ENCODE data around the gene PLEKHF1.

Gene PLEKHF1

DNA sequence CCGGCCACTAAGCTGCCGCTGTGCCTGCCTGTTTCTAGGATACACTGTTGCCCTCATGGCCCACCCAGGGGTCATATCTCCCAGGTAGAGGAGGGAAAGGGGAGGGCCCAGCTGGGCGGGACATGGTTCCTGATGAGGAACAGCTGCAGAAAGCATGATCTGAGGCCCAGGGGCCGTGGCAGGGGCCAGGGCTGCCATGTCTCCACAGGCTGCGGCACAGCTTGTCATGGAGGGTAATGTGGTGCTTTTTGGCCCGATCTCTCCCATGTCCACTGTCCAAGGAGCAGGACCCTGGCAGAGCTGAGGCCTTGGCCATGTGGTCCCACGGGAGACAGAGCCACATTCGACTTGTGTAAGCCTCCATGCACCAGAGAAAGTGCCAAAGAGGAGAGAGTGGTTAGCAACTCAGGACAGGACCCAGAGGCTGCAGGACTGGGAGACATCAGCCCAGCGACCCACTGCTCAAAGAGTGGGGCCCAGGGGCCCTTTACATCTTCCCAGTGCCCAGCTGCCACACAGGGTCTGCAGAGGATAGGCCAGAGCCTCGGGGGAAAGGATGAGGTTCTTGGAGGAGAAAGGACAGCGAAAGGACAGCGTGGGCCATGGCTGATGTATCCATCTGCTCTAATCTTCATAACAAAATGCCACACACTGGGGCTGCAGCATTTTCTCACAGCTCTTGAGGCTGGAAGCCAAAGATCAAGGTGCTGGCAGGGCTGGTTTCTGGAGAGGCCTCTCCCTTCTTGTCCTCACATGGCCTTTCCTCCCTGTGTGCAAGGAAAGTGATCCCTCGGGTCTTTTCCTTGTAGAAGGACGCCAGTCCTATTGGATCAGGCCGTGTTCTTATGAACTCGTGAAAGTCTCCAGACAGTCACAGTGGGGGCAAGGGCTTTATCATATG is 47.6 kb upstream of the PLEKHF1 start:
- DNase-seq, result no peak
- no peak overlapping the region for H3K9ac ChIP-seq (ENCODE audit: low read length)

DNA sequence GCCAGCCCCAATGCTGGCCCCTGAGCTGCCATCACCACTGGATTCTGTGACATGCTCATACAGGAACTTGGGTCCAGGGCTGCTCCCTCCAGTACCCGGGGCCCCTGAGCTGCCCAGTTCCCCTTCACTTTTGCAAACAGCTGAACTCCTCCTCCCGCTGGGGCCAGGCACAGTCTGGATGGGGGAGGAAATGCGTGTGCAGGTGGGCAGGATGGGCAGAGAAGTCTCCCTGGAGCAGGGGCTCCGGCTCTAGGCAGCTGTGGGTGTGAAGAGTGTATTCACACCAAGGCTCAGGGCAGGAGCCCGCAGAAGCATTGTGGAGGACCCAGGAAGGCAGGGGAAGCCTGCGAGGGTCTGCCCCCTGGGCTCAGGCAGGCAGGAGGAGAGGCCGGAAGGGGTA is 46.8 kb upstream of the PLEKHF1 start:
- TF ChIP-seq, protein P1, sequence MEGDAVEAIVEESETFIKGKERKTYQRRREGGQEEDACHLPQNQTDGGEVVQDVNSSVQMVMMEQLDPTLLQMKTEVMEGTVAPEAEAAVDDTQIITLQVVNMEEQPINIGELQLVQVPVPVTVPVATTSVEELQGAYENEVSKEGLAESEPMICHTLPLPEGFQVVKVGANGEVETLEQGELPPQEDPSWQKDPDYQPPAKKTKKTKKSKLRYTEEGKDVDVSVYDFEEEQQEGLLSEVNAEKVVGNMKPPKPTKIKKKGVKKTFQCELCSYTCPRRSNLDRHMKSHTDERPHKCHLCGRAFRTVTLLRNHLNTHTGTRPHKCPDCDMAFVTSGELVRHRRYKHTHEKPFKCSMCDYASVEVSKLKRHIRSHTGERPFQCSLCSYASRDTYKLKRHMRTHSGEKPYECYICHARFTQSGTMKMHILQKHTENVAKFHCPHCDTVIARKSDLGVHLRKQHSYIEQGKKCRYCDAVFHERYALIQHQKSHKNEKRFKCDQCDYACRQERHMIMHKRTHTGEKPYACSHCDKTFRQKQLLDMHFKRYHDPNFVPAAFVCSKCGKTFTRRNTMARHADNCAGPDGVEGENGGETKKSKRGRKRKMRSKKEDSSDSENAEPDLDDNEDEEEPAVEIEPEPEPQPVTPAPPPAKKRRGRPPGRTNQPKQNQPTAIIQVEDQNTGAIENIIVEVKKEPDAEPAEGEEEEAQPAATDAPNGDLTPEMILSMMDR (IDR thresholded peaks at IDR 0.05; ENCODE audit: low read length), result no peak
- no peak for TF ChIP-seq EZH2phosphoT487 (IDR thresholded peaks at IDR 0.05; ENCODE audit: low read length)
- TF ChIP-seq EZH2 (optimal IDR thresholded peaks at IDR 0.05; ENCODE audit: low read depth, low read length), result no peak
- Histone ChIP-seq H3K4me3 (ENCODE audit: low read length) (no peak overlapping the region), H3K9ac (ENCODE audit: low read length) (no peak overlapping the region), H3K9me3 (replicated peaks; ENCODE audit: insufficient read depth, low read length) (no peaks in the 10 kb centered on the region), H3K79me2 (ENCODE audit: low read length) (no peaks in the 10 kb centered on the region), H4K20me1 (ENCODE audit: insufficient read depth, low read length) (no peaks in the 10 kb centered on the region), H3K27me3 (replicated peaks; ENCODE audit: insufficient read depth, low read length) (peaks cover 9% of the 10 kb centered on the region; the same call in 1 of the 2 replicates), H3K27ac (ENCODE audit: low read length) (no peak overlapping the region), H3K36me3 (replicated peaks; ENCODE audit: insufficient read depth, low read length) (no peaks in the 10 kb centered on the region; the same call in 1 of the 2 replicates), H3K9me2 (replicated peaks; ENCODE audit: insufficient read depth, low read length) (no peaks in the 10 kb centered on the region), H2AFZ (ENCODE audit: low read length) (no peak overlapping the region), H3K4me1 (ENCODE audit: low read length) (no peaks in the 10 kb centered on the region), H3F3A (ENCODE audit: insufficient read depth, low read length) (no peaks in the 10 kb centered on the region), H3K4me2 (ENCODE audit: low read depth, low read length) (no peak overlapping the region)
- no peak for DNase-seq

More for the DNA sequence above, 47.6 kb upstream of the PLEKHF1 start:
- H3K4me1 ChIP-seq (ENCODE audit: low read length), result no peaks in the 10 kb centered on the region
- H3K4me2 ChIP-seq (ENCODE audit: low read depth, low read length), result no peak overlapping the region
- H3K79me2 ChIP-seq (ENCODE audit: low read length), result no peaks in the 10 kb centered on the region
- H4K20me1 ChIP-seq (ENCODE audit: insufficient read depth, low read length), result no peaks in the 10 kb centered on the region
- H3K27me3 ChIP-seq (replicated peaks; ENCODE audit: insufficient read depth, low read length), result peaks cover 9% of the 10 kb centered on the region; the same call in 1 of the 2 replicates
- H2AFZ ChIP-seq (ENCODE audit: low read length), result no peak overlapping the region
- H3K9me3 ChIP-seq (replicated peaks; ENCODE audit: insufficient read depth, low read length), result no peaks in the 10 kb centered on the region
- no peak overlapping the region for H3K4me3 ChIP-seq (ENCODE audit: low read length)
- TF ChIP-seq EZH2 (optimal IDR thresholded peaks at IDR 0.05; ENCODE audit: low read depth, low read length) (no peak), EZH2phosphoT487 (IDR thresholded peaks at IDR 0.05; ENCODE audit: low read length) (no peak)
- TF ChIP-seq, protein P1 (IDR thresholded peaks at IDR 0.05; ENCODE audit: low read length), result no peak
- H3K27ac ChIP-seq (ENCODE audit: low read length), result no peak overlapping the region
- H3K36me3 ChIP-seq (replicated peaks; ENCODE audit: insufficient read depth, low read length), result no peaks in the 10 kb centered on the region; the same call in 1 of the 2 replicates
- no peaks in the 10 kb centered on the region for H3K9me2 ChIP-seq (replicated peaks; ENCODE audit: insufficient read depth, low read length)
- no peaks in the 10 kb centered on the region for H3F3A ChIP-seq (ENCODE audit: insufficient read depth, low read length)

- H2AFZ ChIP-seq (ENCODE audit: low read length), result no peak overlapping the region
- no peaks in the 10 kb centered on the region for H4K20me1 ChIP-seq (ENCODE audit: insufficient read depth, low read length)
- peaks cover 9% of the 10 kb centered on the region; the same call in 1 of the 2 replicates for H3K27me3 ChIP-seq (replicated peaks; ENCODE audit: insufficient read depth, low read length)
- H3K9me3 ChIP-seq (replicated peaks; ENCODE audit: insufficient read depth, low read length), result no peaks in the 10 kb centered on the region
- H3K4me3 ChIP-seq (ENCODE audit: low read length), result no peak overlapping the region
- H3K27ac ChIP-seq (ENCODE audit: low read length), result no peak overlapping the region
- no peaks in the 10 kb centered on the region for H3K79me2 ChIP-seq (ENCODE audit: low read length)
- no peaks in the 10 kb centered on the region for H3K4me1 ChIP-seq (ENCODE audit: low read length)
- H3K9me2 ChIP-seq (replicated peaks; ENCODE audit: insufficient read depth, low read length), result no peaks in the 10 kb centered on the region
- DNase-seq, result no peak
- TF ChIP-seq EZH2phosphoT487 (IDR thresholded peaks at IDR 0.05; ENCODE audit: low read length) (no peak), EZH2 (optimal IDR thresholded peaks at IDR 0.05; ENCODE audit: low read depth, low read length) (no peak)
- TF ChIP-seq, protein P1 (IDR thresholded peaks at IDR 0.05; ENCODE audit: low read length), result no peak
- no peaks in the 10 kb centered on the region for H3F3A ChIP-seq (ENCODE audit: insufficient read depth, low read length)
- H3K4me2 ChIP-seq (ENCODE audit: low read depth, low read length), result no peak overlapping the region
- H3K9ac ChIP-seq (ENCODE audit: low read length), result no peak overlapping the region
- no peaks in the 10 kb centered on the region; the same call in 1 of the 2 replicates for H3K36me3 ChIP-seq (replicated peaks; ENCODE audit: insufficient read depth, low read length)
These were observed 46.4 kb upstream of the PLEKHF1 start for GRCh38 chr19:29618871-29619270.
